Stomach smooth muscle (tissue), 2 donors: Measurements from ENCODE around the gene PYGB.
A peak's percentile ranks its signal among the peaks of the same experiment; 100 is the strongest.

ENCODE experiments used
- H3K27ac ChIP-seq: one replicate; pipeline ENCODE4 v1.7.0; 2013; ENCODE audit warnings: mild to moderate bottlenecking, low read length, inconsistent platforms
- H3K27me3 ChIP-seq, 2 donors: one replicate each; pipeline ENCODE4 v1.7.0; 2013; ENCODE audit warnings: low read length in 2 of 2; ENCODE audit not compliant: insufficient read depth in 2 of 2, control insufficient read depth in 1 of 2
- H3K36me3 ChIP-seq, 2 donors: one replicate each; pipeline ENCODE4 v1.7.0; 2013; ENCODE audit warnings: low read length in 2 of 2; ENCODE audit not compliant: control insufficient read depth in 2 of 2, insufficient read depth in 2 of 2
- H3K4me1 ChIP-seq: one replicate; pipeline ENCODE4 v1.7.0; 2013; ENCODE audit warnings: low read length; ENCODE audit not compliant: control insufficient read depth, insufficient read depth
- H3K4me3 ChIP-seq, 2 donors: one replicate each; pipeline ENCODE4 v1.7.0; 2013; ENCODE audit warnings: low read length in 2 of 2
- H3K9ac ChIP-seq, 2 donors: one replicate each; pipeline ENCODE4 v1.7.0; 2013; ENCODE audit warnings: low read length in 2 of 2, mild to moderate bottlenecking in 1 of 2
- H3K9me3 ChIP-seq, 2 donors: one replicate each; pipeline ENCODE4 v1.7.0; 2013; ENCODE audit warnings: low read length in 2 of 2; ENCODE audit not compliant: control insufficient read depth in 2 of 2
- donor health status: healthy.
- donor health status: Pancreatic carcinoma.

PYGB gene

GRCh38 chr20:25244976-25245375 is 2.9 kb upstream of the PYGB start:
- Histone ChIP-seq H3K9me3 (no peaks in the 10 kb centered on the region), H3K4me1 (peaks cover 19% of the 10 kb centered on the region), H3K27ac (no peak overlapping the region), H3K27me3 (no peaks in the 10 kb centered on the region), H3K9ac (no peak overlapping the region), H3K36me3 (no peaks in the 10 kb centered on the region), H3K4me3 (no peak overlapping the region)

- Histone ChIP-seq H3K4me1 (peaks cover 23% of the 10 kb centered on the region), H3K9ac (no peak overlapping the region), H3K36me3 (no peaks in the 10 kb centered on the region), H3K9me3 (no peaks in the 10 kb centered on the region), H3K4me3 (no peak overlapping the region), H3K27me3 (no peaks in the 10 kb centered on the region), H3K27ac (no peak overlapping the region)
Observed at GRCh38 chr20:25245461-25245860, 2.4 kb upstream of the PYGB start.

- Histone ChIP-seq H3K27ac (no peak overlapping the region), H3K9me3 (no peaks in the 10 kb centered on the region), H3K36me3 (no peaks in the 10 kb centered on the region), H3K4me3 (peak overlapping the region; percentile 71 to 90), H3K4me1 (peaks cover 30% of the 10 kb centered on the region), H3K9ac (peak overlapping the region in 1 of 2 donors; percentile 84), H3K27me3 (no peaks in the 10 kb centered on the region)
Observed at GRCh38 chr20:25246182-25246999, 1.5 kb upstream of the PYGB start.

- Histone ChIP-seq H3K36me3 (peaks cover 0 to 2% of the 10 kb centered on the region in 2 donors), H3K27me3 (no peaks in the 10 kb centered on the region), H3K27ac (peak overlapping the region; percentile 67), H3K9ac (peak overlapping the region; percentile 76 to 84), H3K4me3 (peak overlapping the region; percentile 71 to 90), H3K9me3 (no peaks in the 10 kb centered on the region), H3K4me1 (peaks cover 36% of the 10 kb centered on the region)
Observed at GRCh38 chr20:25247000-25247517, 826 bp upstream of the PYGB start.

GRCh38 chr20:25247518-25247955 is 348 bp upstream of the PYGB start:
- Histone ChIP-seq H3K4me1 (peaks cover 41% of the 10 kb centered on the region), H3K27ac (peak overlapping the region; percentile 67), H3K4me3 (peak overlapping the region; percentile 71 to 90), H3K27me3 (no peaks in the 10 kb centered on the region), H3K9ac (peak overlapping the region; percentile 76 to 84), H3K36me3 (peaks cover 0 to 2% of the 10 kb centered on the region in 2 donors), H3K9me3 (no peaks in the 10 kb centered on the region)

GRCh38 chr20:25248786-25249172 is 894 bp downstream of the PYGB start:
- H3K4me1 ChIP-seq, result peaks cover 49% of the 10 kb centered on the region
- H3K4me3 ChIP-seq, result peak overlapping the region; percentile 85 to 90
- H3K9ac ChIP-seq, result peak overlapping the region; percentile 69 to 83
- no peaks in the 10 kb centered on the region for H3K27me3 ChIP-seq
- H3K27ac ChIP-seq, result peak overlapping the region; percentile 62
- H3K36me3 ChIP-seq, result peaks cover 0 to 2% of the 10 kb centered on the region in 2 donors
- H3K9me3 ChIP-seq, result no peaks in the 10 kb centered on the region

GRCh38 chr20:25249198-25249931 is 1.5 kb downstream of the PYGB start:
- H3K9me3 ChIP-seq, result no peaks in the 10 kb centered on the region
- peak overlapping the region; percentile 71 to 83 for H3K9ac ChIP-seq
- peaks cover 50% of the 10 kb centered on the region for H3K4me1 ChIP-seq
- H3K36me3 ChIP-seq, result peaks cover 0 to 2% of the 10 kb centered on the region in 2 donors
- H3K27ac ChIP-seq, result peak overlapping the region; percentile 55
- H3K4me3 ChIP-seq, result peak overlapping the region; percentile 85 to 90
- H3K27me3 ChIP-seq, result no peaks in the 10 kb centered on the region

- Histone ChIP-seq H3K4me3 (peak overlapping the region; percentile 85 to 90), H3K9ac (peak overlapping the region; percentile 3 to 55), H3K27ac (peak overlapping the region; percentile 55)
Observed at GRCh38 chr20:25250508-25250907, 2.6 kb downstream of the PYGB start.

GRCh38 chr20:25251019-25251418 is 3.1 kb downstream of the PYGB start:
- no peaks in the 10 kb centered on the region for H3K27me3 ChIP-seq
- peak overlapping the region in 1 of 2 donors; percentile 40 for H3K4me3 ChIP-seq
- peaks cover 0 to 7% of the 10 kb centered on the region in 2 donors for H3K36me3 ChIP-seq
- H3K9me3 ChIP-seq, result no peaks in the 10 kb centered on the region
- H3K9ac ChIP-seq, result no peak overlapping the region
- peak overlapping the region; percentile 55 for H3K27ac ChIP-seq
- peaks cover 63% of the 10 kb centered on the region for H3K4me1 ChIP-seq

More at GRCh38 chr20:25250508-25250907, 2.6 kb downstream of the PYGB start:
- no peaks in the 10 kb centered on the region for H3K27me3 ChIP-seq
- peaks cover 58% of the 10 kb centered on the region for H3K4me1 ChIP-seq
- no peaks in the 10 kb centered on the region for H3K9me3 ChIP-seq
- H3K36me3 ChIP-seq, result peaks cover 0 to 7% of the 10 kb centered on the region in 2 donors

- no peaks in the 10 kb centered on the region for H3K9me3 ChIP-seq
- H3K27ac ChIP-seq, result peak overlapping the region; percentile 41
- H3K27me3 ChIP-seq, result no peaks in the 10 kb centered on the region
- no peak overlapping the region for H3K9ac ChIP-seq
- H3K4me3 ChIP-seq, result peak overlapping the region in 1 of 2 donors; percentile 29
- H3K36me3 ChIP-seq, result peaks cover 0 to 7% of the 10 kb centered on the region in 2 donors
- peaks cover 68% of the 10 kb centered on the region for H3K4me1 ChIP-seq
Observed at GRCh38 chr20:25251558-25251957, 3.7 kb downstream of the PYGB start.
